GM12878 (cell line): ENCODE data around the gene SIT1. TPM values are rescaled to one million over a fixed set of nuclear protein-coding genes. Genes with fewer than 3 reads are reported as not detected.

Experiments used
- BCLAF1 ChIP-seq: fragments of 450-650 bp; IDR thresholded peaks from 2 replicates; pipeline ENCODE4 v1.6.1; 2017; ENCODE audit warnings: antibody characterized with exemption, mild to moderate bottlenecking, moderate library complexity
- CREM ChIP-seq: IDR thresholded peaks from 2 replicates; pipeline ENCODE4 v1.6.1; 2014; ENCODE audit warnings: antibody characterized with exemption, low read depth
- HDGF ChIP-seq: fragments of 450-650 bp; IDR thresholded peaks from 2 replicates; pipeline ENCODE4 v1.6.1; 2016; ENCODE audit warnings: antibody characterized with exemption
- KAT2A ChIP-seq: conservative IDR thresholded peaks from 2 replicates; pipeline ENCODE4 v1.6.1; 2011; ENCODE audit warnings: low read depth, low read length; ENCODE audit not compliant: control insufficient read depth
- PML ChIP-seq: IDR thresholded peaks from 2 replicates; pipeline ENCODE4 v1.6.1; 2012; ENCODE audit warnings: low read length, inconsistent platforms
- POLR2AphosphoS2 ChIP-seq: IDR thresholded peaks from 2 replicates; pipeline ENCODE4 v1.6.1; 2011; ENCODE audit warnings: low read depth, mild to moderate bottlenecking, low read length, improper control_type of control experiment, moderate library complexity
- RFX5 ChIP-seq: IDR thresholded peaks from 2 replicates; pipeline ENCODE4 v1.6.1; 2011; ENCODE audit warnings: low read depth, low read length, improper control_type of control experiment
- SMC3 ChIP-seq: IDR thresholded peaks from 2 replicates; pipeline ENCODE4 v1.6.1; 2011; ENCODE audit warnings: low read length, improper control_type of control experiment, borderline replicate concordance
- SREBF1 ChIP-seq: IDR thresholded peaks from 2 replicates; pipeline ENCODE4 v1.6.1; 2012; ENCODE audit warnings: mild to moderate bottlenecking, low read length
- SRF ChIP-seq, 2 experiments: IDR thresholded peaks; 2 replicates each; pipeline ENCODE4 v1.6.1; 2011; ENCODE audit warnings: low read depth in 2 of 2, low read length in 2 of 2, mild to moderate bottlenecking in 1 of 2, moderate library complexity in 1 of 2
- ZBTB11 ChIP-seq: fragments of 450-650 bp; formaldehyde crosslinking; IDR thresholded peaks from 2 replicates; pipeline ENCODE4 v1.5.0; 2022; ENCODE audit warnings: mild to moderate bottlenecking, missing genetic modification characterization
- polyA plus RNA-seq, 11 experiments: library from polyadenylated mRNA; depleted of rRNA in 4 of 11; unstranded in 6 of 11; stranded (reverse) in 5 of 11; fragments of >200 nt; fragmentation: Nextera tagmentation in 4 of 11; fragmentation: Illumina TruSeq in 1 of 11; extraction: Ambion mirVana in 4 of 11; extraction: Trizol in 1 of 11; gene quantifications; 1 replicate in 1 of 11; 2 replicates in 10 of 11; pipeline versions ENCODE4 v1.2.1 to v1.2.3, GENCODE V29; 2011 to 2016; ENCODE audit warnings: inconsistent platforms in 2 of 11, missing spikeins in 2 of 11, low read depth in 1 of 11
- total RNA-seq, 4 experiments: library from RNA; depleted of rRNA in 3 of 4; stranded (reverse); fragments of >200 nt in 3 of 4; fragmentation: Illumina TruSeq in 1 of 4; extraction: Trizol in 1 of 4; gene quantifications; 2 replicates each; pipeline versions ENCODE4 v1.2.1 to v1.2.3, GENCODE V29; 2013 to 2021
- TF ChIP-seq, protein P1 (sequence below): IDR thresholded peaks from 2 replicates; pipeline ENCODE4 v1.6.1; 2011; ENCODE audit warnings: borderline replicate concordance, low read depth, mild to moderate bottlenecking, moderate library complexity, mixed read lengths, low read length; ENCODE audit not compliant: insufficient read depth; ENCODE audit errors: extremely low read length
- TF ChIP-seq, protein P2 (sequence below): fragments of 450-650 bp; IDR thresholded peaks from 2 replicates; pipeline ENCODE4 v1.6.1; 2016; ENCODE audit warnings: mild to moderate bottlenecking, moderate library complexity, borderline replicate concordance
- TF ChIP-seq, protein P3 (sequence below): IDR thresholded peaks from 2 replicates; pipeline ENCODE4 v1.6.1; 2012; ENCODE audit warnings: mild to moderate bottlenecking, low read depth, low read length

The SIT1 gene
- total and polyA plus RNA-seq, 10 of the 15 experiments (the other 5 are each of a cell fraction or from before 2014, with no cell fraction given): 0.97 to 137 (median 59.7) TPM

DNA sequence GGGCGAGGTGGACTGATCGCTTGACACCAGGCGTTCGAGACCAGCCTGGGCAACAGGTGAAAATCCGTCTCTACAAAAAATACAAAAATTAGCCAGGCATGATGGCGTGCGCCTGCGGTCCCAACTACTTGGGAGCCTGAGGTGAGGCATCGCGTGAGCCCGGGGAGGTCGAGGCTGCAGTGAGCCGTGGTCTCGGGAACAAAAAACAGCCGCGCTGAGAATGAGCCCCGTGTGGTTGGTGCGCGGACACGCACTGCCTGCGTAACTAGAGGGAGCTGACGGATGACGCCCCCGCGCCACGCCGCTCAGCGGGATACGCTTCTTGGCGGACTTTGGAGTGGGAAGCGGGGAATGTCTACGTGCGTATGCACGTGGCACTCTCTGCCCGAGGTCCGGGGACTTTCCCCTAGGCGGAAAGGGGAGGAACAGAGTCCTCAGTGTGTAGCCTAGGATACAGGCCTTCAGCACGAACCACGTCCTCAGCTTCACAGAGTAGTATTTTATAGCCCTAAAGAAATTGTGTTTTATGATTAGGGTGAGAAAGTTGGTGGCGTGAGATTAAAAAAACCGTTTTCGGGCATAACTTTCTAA, 6.9 kb upstream of the SIT1 start, which contains the start of gene RMRP (continued):
- TF ChIP-seq ZBTB11: no peak
- no peak for TF ChIP-seq POLR2AphosphoS2
- no peak for TF ChIP-seq BCLAF1
- TF ChIP-seq, protein P1, sequence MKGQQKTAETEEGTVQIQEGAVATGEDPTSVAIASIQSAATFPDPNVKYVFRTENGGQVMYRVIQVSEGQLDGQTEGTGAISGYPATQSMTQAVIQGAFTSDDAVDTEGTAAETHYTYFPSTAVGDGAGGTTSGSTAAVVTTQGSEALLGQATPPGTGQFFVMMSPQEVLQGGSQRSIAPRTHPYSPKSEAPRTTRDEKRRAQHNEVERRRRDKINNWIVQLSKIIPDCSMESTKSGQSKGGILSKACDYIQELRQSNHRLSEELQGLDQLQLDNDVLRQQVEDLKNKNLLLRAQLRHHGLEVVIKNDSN: peak; percentile 34
- 0 out of 2 replicates have a peak, but pooled peaks have one; percentile 76 for TF ChIP-seq HDGF
- TF ChIP-seq, protein P2, sequence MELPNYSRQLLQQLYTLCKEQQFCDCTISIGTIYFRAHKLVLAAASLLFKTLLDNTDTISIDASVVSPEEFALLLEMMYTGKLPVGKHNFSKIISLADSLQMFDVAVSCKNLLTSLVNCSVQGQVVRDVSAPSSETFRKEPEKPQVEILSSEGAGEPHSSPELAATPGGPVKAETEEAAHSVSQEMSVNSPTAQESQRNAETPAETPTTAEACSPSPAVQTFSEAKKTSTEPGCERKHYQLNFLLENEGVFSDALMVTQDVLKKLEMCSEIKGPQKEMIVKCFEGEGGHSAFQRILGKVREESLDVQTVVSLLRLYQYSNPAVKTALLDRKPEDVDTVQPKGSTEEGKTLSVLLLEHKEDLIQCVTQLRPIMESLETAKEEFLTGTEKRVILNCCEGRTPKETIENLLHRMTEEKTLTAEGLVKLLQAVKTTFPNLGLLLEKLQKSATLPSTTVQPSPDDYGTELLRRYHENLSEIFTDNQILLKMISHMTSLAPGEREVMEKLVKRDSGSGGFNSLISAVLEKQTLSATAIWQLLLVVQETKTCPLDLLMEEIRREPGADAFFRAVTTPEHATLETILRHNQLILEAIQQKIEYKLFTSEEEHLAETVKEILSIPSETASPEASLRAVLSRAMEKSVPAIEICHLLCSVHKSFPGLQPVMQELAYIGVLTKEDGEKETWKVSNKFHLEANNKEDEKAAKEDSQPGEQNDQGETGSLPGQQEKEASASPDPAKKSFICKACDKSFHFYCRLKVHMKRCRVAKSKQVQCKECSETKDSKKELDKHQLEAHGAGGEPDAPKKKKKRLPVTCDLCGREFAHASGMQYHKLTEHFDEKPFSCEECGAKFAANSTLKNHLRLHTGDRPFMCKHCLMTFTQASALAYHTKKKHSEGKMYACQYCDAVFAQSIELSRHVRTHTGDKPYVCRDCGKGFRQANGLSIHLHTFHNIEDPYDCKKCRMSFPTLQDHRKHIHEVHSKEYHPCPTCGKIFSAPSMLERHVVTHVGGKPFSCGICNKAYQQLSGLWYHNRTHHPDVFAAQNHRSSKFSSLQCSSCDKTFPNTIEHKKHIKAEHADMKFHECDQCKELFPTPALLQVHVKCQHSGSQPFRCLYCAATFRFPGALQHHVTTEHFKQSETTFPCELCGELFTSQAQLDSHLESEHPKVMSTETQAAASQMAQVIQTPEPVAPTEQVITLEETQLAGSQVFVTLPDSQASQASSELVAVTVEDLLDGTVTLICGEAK: peak; percentile 86
- no peak for TF ChIP-seq SREBF1
- TF ChIP-seq PML: no peak
- TF ChIP-seq, protein P3, sequence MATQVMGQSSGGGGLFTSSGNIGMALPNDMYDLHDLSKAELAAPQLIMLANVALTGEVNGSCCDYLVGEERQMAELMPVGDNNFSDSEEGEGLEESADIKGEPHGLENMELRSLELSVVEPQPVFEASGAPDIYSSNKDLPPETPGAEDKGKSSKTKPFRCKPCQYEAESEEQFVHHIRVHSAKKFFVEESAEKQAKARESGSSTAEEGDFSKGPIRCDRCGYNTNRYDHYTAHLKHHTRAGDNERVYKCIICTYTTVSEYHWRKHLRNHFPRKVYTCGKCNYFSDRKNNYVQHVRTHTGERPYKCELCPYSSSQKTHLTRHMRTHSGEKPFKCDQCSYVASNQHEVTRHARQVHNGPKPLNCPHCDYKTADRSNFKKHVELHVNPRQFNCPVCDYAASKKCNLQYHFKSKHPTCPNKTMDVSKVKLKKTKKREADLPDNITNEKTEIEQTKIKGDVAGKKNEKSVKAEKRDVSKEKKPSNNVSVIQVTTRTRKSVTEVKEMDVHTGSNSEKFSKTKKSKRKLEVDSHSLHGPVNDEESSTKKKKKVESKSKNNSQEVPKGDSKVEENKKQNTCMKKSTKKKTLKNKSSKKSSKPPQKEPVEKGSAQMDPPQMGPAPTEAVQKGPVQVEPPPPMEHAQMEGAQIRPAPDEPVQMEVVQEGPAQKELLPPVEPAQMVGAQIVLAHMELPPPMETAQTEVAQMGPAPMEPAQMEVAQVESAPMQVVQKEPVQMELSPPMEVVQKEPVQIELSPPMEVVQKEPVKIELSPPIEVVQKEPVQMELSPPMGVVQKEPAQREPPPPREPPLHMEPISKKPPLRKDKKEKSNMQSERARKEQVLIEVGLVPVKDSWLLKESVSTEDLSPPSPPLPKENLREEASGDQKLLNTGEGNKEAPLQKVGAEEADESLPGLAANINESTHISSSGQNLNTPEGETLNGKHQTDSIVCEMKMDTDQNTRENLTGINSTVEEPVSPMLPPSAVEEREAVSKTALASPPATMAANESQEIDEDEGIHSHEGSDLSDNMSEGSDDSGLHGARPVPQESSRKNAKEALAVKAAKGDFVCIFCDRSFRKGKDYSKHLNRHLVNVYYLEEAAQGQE: 0 out of 2 replicates have a peak, but pooled peaks have one; percentile 29
- TF ChIP-seq SMC3: no peak; the same call in 1 of the 2 replicates
- no peak for TF ChIP-seq KAT2A
- TF ChIP-seq CREM: peak; percentile 92
- TF ChIP-seq RFX5: no peak
- no peak for TF ChIP-seq SRF (IDR thresholded peaks at IDR 0.05; ENCODE audit: low read depth in 2 of 2, low read length in 2 of 2)
